Stomach (tissue), 9 donors: ENCODE data around the gene OCA2. TPM values are rescaled to one million over a fixed set of nuclear protein-coding genes. Genes with fewer than 3 reads are reported as not detected.

Experiments used
- DNase-seq, 2 donors: peaks; one replicate each; pipeline versions ENCODE4 v3.0.0 to v3.0.0-alpha.2; 2013 to 2019
- H3K27ac ChIP-seq, 5 donors: fragments of 200-600 bp in 4 of 5; sonication (generic) in 4 of 5; one replicate each; pipeline ENCODE4 v1.5.1; 2013 to 2019; ENCODE audit warnings: mild to moderate bottlenecking in 1 of 5, moderate library complexity in 1 of 5
- H3K27me3 ChIP-seq, 3 donors: fragments of 200-600 bp; sonication (generic); one replicate each; pipeline ENCODE4 v1.5.1; 2017 to 2019; ENCODE audit warnings: mixed run types in 1 of 3
- H3K36me3 ChIP-seq, 4 donors: fragments of 200-600 bp; sonication (generic); 1 replicate in 3 of 4; 2 replicates in 1 of 4; pipeline ENCODE4 v1.5.1; 2016 to 2019
- H3K4me1 ChIP-seq, 4 donors: fragments of 200-600 bp; sonication (generic); one replicate each; pipeline ENCODE4 v1.5.1; 2016 to 2019
- H3K4me3 ChIP-seq, 4 donors: fragments of 200-600 bp; sonication (generic) in 3 of 4; one replicate each; pipeline ENCODE4 v1.5.1; 2016 to 2019; ENCODE audit warnings: mild to moderate bottlenecking in 1 of 4
- H3K9me3 ChIP-seq, 4 donors: fragments of 200-600 bp; sonication (generic); one replicate each; pipeline ENCODE4 v1.5.1; 2016 to 2019
- CTCF ChIP-seq, 7 experiments: fragments of 450-650 bp in 4 of 7; fragments of 200-600 bp in 3 of 7; sonication (generic) in 3 of 7; IDR thresholded peaks; one replicate each; pipeline ENCODE4 v1.5.1; 2016 to 2019; ENCODE audit warnings: antibody characterized with exemption in 7 of 7, control low read depth in 2 of 7, mild to moderate bottlenecking in 1 of 7
- EP300 ChIP-seq: sonication (generic); formaldehyde crosslinking; IDR thresholded peaks from one replicate; pipeline ENCODE4 v1.6.1; 2017; ENCODE audit warnings: antibody characterized with exemption
- POLR2A ChIP-seq, 4 donors: fragments of 450-650 bp; IDR thresholded peaks; one replicate each; pipeline ENCODE4 v1.6.1; 2016; ENCODE audit warnings: antibody characterized with exemption in 4 of 4, control low read depth in 2 of 4, mild to moderate bottlenecking in 1 of 4, moderate library complexity in 1 of 4
- POLR2AphosphoS5 ChIP-seq, 3 donors: sonication (generic); formaldehyde crosslinking; IDR thresholded peaks; one replicate each; pipeline ENCODE4 v1.6.1; 2016; ENCODE audit warnings: antibody characterized with exemption in 3 of 3
- WGBS, 5 donors: extraction: QIAGEN DNeasy Blood & Tissue Kit in 3 of 5; methylation state at CpG; one replicate each; pipeline versions ENCODE4 v1.1.5 to v1.1.7; 2013 to 2018; 5-methylcytosine and 5-hydroxymethylcytosine counted together
- intact Hi-C: fragments of 100-400 bp; cut with DNase I; formaldehyde crosslinking; loops from one replicate; pipeline ENCODE4 v1.15.1; 2023; ENCODE audit warnings: low total_unique reads
- polyA plus RNA-seq, 3 donors: library from polyadenylated mRNA; stranded (reverse); fragments of 200-250 nt; gene quantifications; one replicate each; pipeline ENCODE4 v1.2.3, GENCODE V29; 2013
- total RNA-seq, 5 donors: library from RNA; depleted of rRNA; stranded (reverse); fragments of >200 nt; gene quantifications; one replicate each; pipeline versions ENCODE4 v1.1.0 to v1.2.3, GENCODE V29; 2014 to 2016
- donor health status: healthy with polysubstance abuse.
- donor health status: Bipolar disorder and iron deficiency.
- donor health status: healthy.

OCA2 gene
- total and polyA plus RNA-seq, 8 donors: 0.12 to 0.89 (median 0.65) TPM; not detected in 4

GRCh38 chr15:27834684-27835083 is 264.4 kb downstream of the OCA2 start:
- 84 to 91% (median 86%) methylated on average over 9 to 10 of the region's 10 CpGs for WGBS, 5 donors

GRCh38 chr15:27833974-27834373 is 265.1 kb downstream of the OCA2 start:
- Histone ChIP-seq H3K36me3 (no peaks in the 10 kb centered on the region), H3K9me3 (peaks cover 0 to 15% (median 6%) of the 10 kb centered on the region in 4 donors), H3K4me1 (no peaks in the 10 kb centered on the region), H3K27ac (no peak overlapping the region), H3K4me3 (no peak overlapping the region), H3K27me3 (no peaks in the 10 kb centered on the region)
- no peak for DNase-seq
- WGBS, 5 donors: 64 to 91% (median 77%) methylated on average over 2 of the region's 2 CpGs
- intact Hi-C loops: no loop called here
- no peak for TF ChIP-seq POLR2AphosphoS5 (IDR thresholded peaks at IDR 0.05)
- TF ChIP-seq POLR2A (IDR thresholded peaks at IDR 0.05): no peak
- no peak for TF ChIP-seq CTCF (IDR thresholded peaks at IDR 0.05)
- TF ChIP-seq EP300: no peak

More at GRCh38 chr15:27834684-27835083, 264.4 kb downstream of the OCA2 start:
- Histone ChIP-seq H3K36me3 (no peaks in the 10 kb centered on the region), H3K4me3 (no peak overlapping the region), H3K27me3 (no peaks in the 10 kb centered on the region), H3K9me3 (peaks cover 0 to 15% (median 6%) of the 10 kb centered on the region in 4 donors), H3K4me1 (no peaks in the 10 kb centered on the region), H3K27ac (no peak overlapping the region)
- intact Hi-C loops: no loop called here
- TF ChIP-seq CTCF (IDR thresholded peaks at IDR 0.05) (no peak), POLR2AphosphoS5 (IDR thresholded peaks at IDR 0.05) (no peak), EP300 (no peak), POLR2A (IDR thresholded peaks at IDR 0.05) (no peak)
- no peak for DNase-seq

DNA sequence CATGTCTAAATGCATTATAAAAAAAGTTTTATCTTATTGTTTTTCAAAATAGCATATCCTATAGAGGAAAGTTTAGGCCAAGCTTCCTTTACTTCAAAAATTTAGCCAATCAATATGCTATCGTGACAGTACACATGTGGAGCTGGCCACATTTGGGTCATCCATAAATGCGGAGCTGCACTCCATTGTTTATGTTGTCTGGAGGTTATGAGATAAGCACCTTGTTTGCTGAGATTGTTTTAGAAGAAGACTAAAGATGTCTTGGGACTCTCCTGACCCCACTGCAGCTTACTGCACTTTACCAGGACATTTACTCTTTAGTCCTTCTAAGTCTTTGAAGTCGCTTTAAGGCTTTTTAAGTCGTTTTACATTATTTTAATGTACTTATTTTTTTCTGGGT is 265.9 kb downstream of the OCA2 start:
- no peaks in the 10 kb centered on the region for H3K36me3 ChIP-seq
- H3K4me1 ChIP-seq: no peaks in the 10 kb centered on the region
- no peak for TF ChIP-seq EP300
- TF ChIP-seq CTCF (IDR thresholded peaks at IDR 0.05): no peak
- no peak for TF ChIP-seq POLR2AphosphoS5 (IDR thresholded peaks at IDR 0.05)
- no peak for TF ChIP-seq POLR2A (IDR thresholded peaks at IDR 0.05)
- H3K27me3 ChIP-seq: no peaks in the 10 kb centered on the region
- intact Hi-C loops: no loop called here
- H3K27ac ChIP-seq: no peak overlapping the region
- H3K4me3 ChIP-seq: no peak overlapping the region
- no peak for DNase-seq
- H3K9me3 ChIP-seq: peaks cover 0 to 15% (median 6%) of the 10 kb centered on the region in 4 donors
- 73 to 78% (median 77%) methylated on average over 4 of the region's 4 CpGs for WGBS, 5 donors

DNA sequence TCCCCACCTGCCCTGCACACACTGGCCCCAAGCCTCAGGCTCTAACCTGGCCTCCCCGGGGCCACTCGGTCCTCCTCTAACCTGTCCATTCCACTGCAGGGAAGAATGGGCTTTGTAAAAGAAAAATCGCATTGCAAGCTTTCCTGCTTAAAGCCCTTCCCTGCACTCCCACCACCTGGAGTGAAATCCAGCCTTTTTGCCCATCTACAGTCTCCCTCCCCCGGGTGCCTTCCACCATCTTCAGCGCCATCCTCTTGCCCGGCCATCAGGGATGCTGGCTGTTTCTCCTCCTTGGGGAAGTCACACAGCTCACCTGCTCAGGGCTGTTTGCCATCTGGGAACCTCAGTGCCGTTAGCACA is 266.9 kb downstream of the OCA2 start:
- no peaks in the 10 kb centered on the region for H3K4me1 ChIP-seq
- H3K27me3 ChIP-seq: no peaks in the 10 kb centered on the region
- intact Hi-C loops: no loop called here
- H3K9me3 ChIP-seq: peaks cover 0 to 14% (median 5%) of the 10 kb centered on the region in 4 donors
- H3K36me3 ChIP-seq: no peaks in the 10 kb centered on the region
- TF ChIP-seq CTCF (IDR thresholded peaks at IDR 0.05) (no peak), EP300 (no peak)
- 88 to 91% (median 90%) methylated on average over 7 of the region's 7 CpGs for WGBS, 5 donors
- no peak overlapping the region for H3K27ac ChIP-seq
- H3K4me3 ChIP-seq: no peak overlapping the region
- DNase-seq: no peak
